Body of pancreas (tissue), 4 donors: Measurements from ENCODE around the gene C5orf15. TPM values are rescaled to one million over a fixed set of nuclear protein-coding genes. Genes with fewer than 3 reads are reported as not detected.

Experiments used
- ATAC-seq: fragments of 150-250 bp; one replicate; pipeline ENCODE4 v1.9.1; 2016
- DNase-seq, 4 donors: peaks; one replicate each; pipeline ENCODE4 v3.0.0-alpha.2; 2019
- H3K27ac ChIP-seq, 4 donors: fragments of 200-600 bp; sonication (generic); 1 replicate in 3 of 4; 2 replicates in 1 of 4; pipeline versions ENCODE4 v1.5.1 to v1.6.1; 2016 to 2019; ENCODE audit warnings: mild to moderate bottlenecking in 1 of 4, mixed read lengths in 1 of 4, moderate library complexity in 1 of 4
- H3K27me3 ChIP-seq, 2 donors: fragments of 200-600 bp; sonication (generic); one replicate each; pipeline ENCODE4 v1.6.0; 2016; ENCODE audit warnings: mild to moderate bottlenecking in 1 of 2
- H3K36me3 ChIP-seq, 2 donors: fragments of 200-600 bp; sonication (generic); replicated peaks in 1 of 2; 2 replicates each; pipeline ENCODE4 v1.5.1; 2016; ENCODE audit warnings: low read depth in 2 of 2; ENCODE audit not compliant: insufficient read depth in 1 of 2
- H3K4me1 ChIP-seq: fragments of 200-600 bp; sonication (generic); one replicate; pipeline ENCODE4 v1.6.0; 2016
- H3K4me3 ChIP-seq, 2 donors: fragments of 200-600 bp; sonication (generic); 1 replicate in 1 of 2; 2 replicates in 1 of 2; pipeline ENCODE4 v1.5.1; 2016 to 2019
- H3K9me3 ChIP-seq, 3 donors: fragments of 200-600 bp; sonication (generic); 1 replicate in 2 of 3; 2 replicates in 1 of 3; pipeline ENCODE4 v1.5.1; 2016
- CTCF ChIP-seq, 7 experiments: fragments of 450-650 bp in 4 of 7; fragments of 200-600 bp in 3 of 7; sonication (generic) in 3 of 7; IDR thresholded peaks; one replicate each; pipeline ENCODE4 v1.5.1; 2016 to 2019; ENCODE audit warnings: antibody characterized with exemption in 7 of 7
- POLR2A ChIP-seq, 3 donors: fragments of 450-650 bp; IDR thresholded peaks; one replicate each; pipeline ENCODE4 v1.6.1; 2016; ENCODE audit warnings: antibody characterized with exemption in 3 of 3, mild to moderate bottlenecking in 2 of 3
- WGBS, 2 donors: methylation state at CpG; one replicate each; pipeline ENCODE4 v1.1.5; 2017; 5-methylcytosine and 5-hydroxymethylcytosine counted together
- intact Hi-C: fragments of 100-400 bp; cut with DNase I; formaldehyde crosslinking; loops from one replicate; pipeline ENCODE4 v1.15.1; 2023
- total RNA-seq, 2 donors: library from RNA; depleted of rRNA; stranded (reverse); fragments of >200 nt; gene quantifications; one replicate each; pipeline ENCODE4 v1.1.0, GENCODE V29; 2016

The C5orf15 gene
- total RNA-seq, 2 donors from 2014 or later, result 20.4 to 28.0 TPM

- intact Hi-C loops, result no loop called here
- no peak overlapping the region for H3K4me3 ChIP-seq
- no peak overlapping the region for H3K27ac ChIP-seq
- TF ChIP-seq CTCF (IDR thresholded peaks at IDR 0.05) (no peak), POLR2A (IDR thresholded peaks at IDR 0.05) (no peak)
- H3K27me3 ChIP-seq, result no peaks in the 10 kb centered on the region
- 64 to 74% methylated on average over 6 of the region's 6 CpGs for WGBS, 2 donors
- H3K4me1 ChIP-seq, result peaks cover 14% of the 10 kb centered on the region
- H3K36me3 ChIP-seq, result peaks cover 0 to 10% of the 10 kb centered on the region in 2 donors
- ATAC-seq, result no peak
- H3K9me3 ChIP-seq, result no peaks in the 10 kb centered on the region
- DNase-seq, result no peak
Observed at GRCh38 chr5:133974142-133974541, 5.7 kb upstream of the C5orf15 start.

GRCh38 chr5:133970325-133970909, 2.0 kb upstream of the C5orf15 start:
- H3K36me3 ChIP-seq, result peaks cover 0 to 5% of the 10 kb centered on the region in 2 donors
- no peak overlapping the region for H3K4me3 ChIP-seq
- no peaks in the 10 kb centered on the region for H3K27me3 ChIP-seq
- intact Hi-C loops, result no loop called here
- 58 to 70% methylated on average over 2 of the region's 2 CpGs for WGBS, 2 donors
- TF ChIP-seq POLR2A (IDR thresholded peaks at IDR 0.05), result no peak
- no peak for DNase-seq
- H3K27ac ChIP-seq, result peak overlapping the region in 1 of 4 donors; percentile 88
- H3K9me3 ChIP-seq, result no peaks in the 10 kb centered on the region
- H3K4me1 ChIP-seq, result peaks cover 33% of the 10 kb centered on the region
- ATAC-seq, result no peak

GRCh38 chr5:133969654-133970324, 1.4 kb upstream of the C5orf15 start:
- no peak overlapping the region for H3K4me3 ChIP-seq

GRCh38 chr5:133967698-133968203, 674 bp downstream of the C5orf15 start:
- DNase-seq (peak in 1 of 4 donors; percentile 18), ATAC-seq (peak; percentile 5)
- intact Hi-C loops, result no loop called here
- Histone ChIP-seq H3K4me1 (peaks cover 33% of the 10 kb centered on the region), H3K4me3 (peak overlapping the region; percentile 51 to 56), H3K36me3 (no peaks in the 10 kb centered on the region), H3K9me3 (no peaks in the 10 kb centered on the region), H3K27ac (peak overlapping the region; percentile 70 to 88 (median 80)), H3K27me3 (no peaks in the 10 kb centered on the region)
- WGBS, 2 donors, result 2% methylated on average over 12 of the region's 12 CpGs
- TF ChIP-seq POLR2A (IDR thresholded peaks at IDR 0.05) (no peak), CTCF (IDR thresholded peaks at IDR 0.05) (no peak)

More at GRCh38 chr5:133969654-133970324, 1.4 kb upstream of the C5orf15 start:
- H3K27me3 ChIP-seq, result no peaks in the 10 kb centered on the region
- TF ChIP-seq CTCF (IDR thresholded peaks at IDR 0.05) (no peak), POLR2A (IDR thresholded peaks at IDR 0.05) (no peak)
- 45 to 47% methylated on average over 7 of the region's 7 CpGs for WGBS, 2 donors
- no peaks in the 10 kb centered on the region for H3K9me3 ChIP-seq
- intact Hi-C loops, result no loop called here
- ATAC-seq (no peak), DNase-seq (no peak)
- H3K27ac ChIP-seq, result peak overlapping the region; percentile 7 to 88 (median 80)
- H3K36me3 ChIP-seq, result peaks cover 0 to 2% of the 10 kb centered on the region in 2 donors
- peaks cover 33% of the 10 kb centered on the region for H3K4me1 ChIP-seq

GRCh38 chr5:133967124-133967523, 1.3 kb downstream of the C5orf15 start:
- TF ChIP-seq CTCF (IDR thresholded peaks at IDR 0.05) (no peak), POLR2A (IDR thresholded peaks at IDR 0.05) (no peak)
- ATAC-seq (no peak), DNase-seq (no peak)
- 48 to 65% methylated on average over 5 of the region's 5 CpGs for WGBS, 2 donors
- Histone ChIP-seq H3K9me3 (no peaks in the 10 kb centered on the region), H3K36me3 (no peaks in the 10 kb centered on the region), H3K27ac (no peak overlapping the region), H3K27me3 (no peaks in the 10 kb centered on the region), H3K4me3 (no peak overlapping the region), H3K4me1 (peaks cover 33% of the 10 kb centered on the region)
- intact Hi-C loops, result no loop called here
